Measurements from ENCODE around the gene TTC38.

TTC38 gene

DNA sequence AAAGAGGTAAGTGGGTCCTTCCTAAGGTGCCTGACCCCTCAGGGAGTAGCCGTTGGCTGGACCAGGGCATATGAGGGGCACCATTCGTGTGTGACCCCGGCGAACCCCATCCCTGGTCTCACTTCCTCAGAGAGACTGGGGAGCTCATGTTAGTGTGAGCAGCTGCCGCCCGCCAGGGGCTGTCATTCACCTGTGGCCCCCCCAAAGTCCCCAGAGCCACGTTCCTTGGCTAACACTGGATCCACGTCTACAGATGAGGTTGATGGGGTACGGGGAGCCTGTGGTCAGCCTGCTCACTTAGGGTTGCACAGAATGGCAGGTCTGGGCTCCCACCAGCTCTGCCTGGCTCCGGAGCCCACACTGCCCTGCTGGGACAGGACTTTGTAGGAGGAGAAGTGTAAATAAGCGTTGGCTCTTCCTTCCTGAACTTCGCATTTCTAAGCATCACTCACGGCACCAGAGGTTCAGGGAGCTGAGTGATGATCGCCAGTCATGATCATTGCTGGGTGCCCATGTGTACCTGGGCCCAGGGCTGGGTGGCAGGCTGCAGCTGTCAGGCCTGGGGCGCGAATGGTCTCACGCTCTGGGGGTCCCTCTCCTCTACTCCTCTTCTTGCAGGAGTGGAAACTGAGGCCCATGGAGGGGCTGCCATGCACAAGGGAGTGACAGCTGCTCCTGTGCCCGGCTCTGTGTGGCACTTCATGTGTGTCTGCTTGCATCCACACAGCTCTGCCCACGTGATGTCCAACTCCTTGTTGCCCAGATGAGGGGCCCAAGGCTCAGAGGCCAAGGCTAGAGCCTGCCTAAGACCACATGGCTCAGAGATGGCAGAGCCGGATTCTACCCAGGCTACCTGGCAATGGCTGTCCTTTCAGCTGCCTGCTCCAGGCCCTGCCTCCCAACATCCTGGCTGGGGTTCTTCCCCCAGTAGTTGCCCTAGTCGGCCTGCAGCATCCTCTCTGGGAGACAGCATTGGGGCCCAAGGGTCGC is 11.1 kb downstream of the TTC38 start:
- no peak for DNase-seq

DNA sequence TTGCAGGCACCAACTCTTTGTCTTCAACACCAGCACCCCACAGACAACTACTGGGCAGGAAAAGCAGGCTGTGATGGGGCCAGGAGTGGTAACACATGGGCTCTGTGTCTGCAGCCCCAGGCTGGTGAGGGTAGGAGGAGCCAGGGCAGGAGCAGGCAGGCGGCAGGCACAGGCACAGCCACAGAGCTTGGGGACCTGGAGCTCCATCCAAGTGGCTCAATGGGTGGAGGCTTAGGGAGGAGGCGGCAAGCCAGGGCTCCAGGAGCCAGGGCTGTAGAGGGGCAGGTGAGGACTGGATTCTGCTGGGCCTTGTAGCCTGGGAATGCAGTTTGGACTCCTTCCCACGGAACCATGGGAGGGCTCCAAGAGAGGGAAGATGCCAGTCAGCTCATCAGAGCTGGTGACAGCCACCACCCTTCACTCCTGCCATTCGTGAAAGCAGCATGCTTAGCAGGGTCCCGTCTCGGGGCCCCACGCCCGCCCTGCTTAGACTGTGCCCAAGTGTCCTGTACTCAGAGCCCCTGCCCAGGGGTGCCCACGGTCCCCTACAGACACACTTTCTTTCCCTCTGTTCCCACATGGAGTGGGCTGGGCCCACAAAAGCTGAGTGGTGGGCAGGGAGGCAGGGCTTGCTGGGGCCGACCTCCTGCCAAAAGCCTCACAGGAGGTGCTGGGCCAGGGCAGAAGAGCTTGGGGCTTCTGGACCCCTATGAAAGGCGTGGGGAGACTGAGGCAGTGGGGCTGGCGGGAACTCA is 12.4 kb downstream of the TTC38 start:
- no peak for DNase-seq

DNA sequence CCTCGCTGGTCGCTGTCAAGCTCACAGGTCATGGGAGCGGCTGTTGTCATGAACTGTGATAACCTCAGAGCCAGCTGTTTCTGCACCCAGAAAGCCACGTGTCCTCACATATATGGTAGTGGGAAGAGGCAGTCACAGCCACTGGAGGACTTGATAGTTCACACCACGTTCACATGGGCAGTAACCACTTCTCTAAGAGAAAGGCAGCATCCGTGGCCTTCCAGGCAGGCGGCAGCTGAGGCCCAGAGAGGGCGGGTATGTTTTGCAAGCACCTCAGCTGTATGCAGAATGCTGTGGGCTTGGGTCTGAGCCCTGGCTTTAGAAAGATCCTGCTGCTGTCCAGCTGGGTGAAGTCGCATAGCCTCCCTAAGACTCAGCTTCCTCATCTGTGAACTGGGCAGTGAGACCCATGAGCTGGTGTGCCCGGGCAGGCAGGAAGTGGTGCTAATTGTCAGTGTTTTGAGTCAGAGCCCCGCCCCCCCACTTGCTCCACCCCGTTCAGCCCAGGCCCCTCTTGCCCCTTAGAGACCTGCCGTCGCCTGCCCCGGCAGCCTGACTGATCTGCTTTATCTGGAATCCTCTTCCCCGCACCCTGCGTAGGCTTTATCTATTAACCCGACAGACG is 13.3 kb downstream of the TTC38 start:
- peak; percentile 17 to 70 (median 46) for DNase-seq

DNA sequence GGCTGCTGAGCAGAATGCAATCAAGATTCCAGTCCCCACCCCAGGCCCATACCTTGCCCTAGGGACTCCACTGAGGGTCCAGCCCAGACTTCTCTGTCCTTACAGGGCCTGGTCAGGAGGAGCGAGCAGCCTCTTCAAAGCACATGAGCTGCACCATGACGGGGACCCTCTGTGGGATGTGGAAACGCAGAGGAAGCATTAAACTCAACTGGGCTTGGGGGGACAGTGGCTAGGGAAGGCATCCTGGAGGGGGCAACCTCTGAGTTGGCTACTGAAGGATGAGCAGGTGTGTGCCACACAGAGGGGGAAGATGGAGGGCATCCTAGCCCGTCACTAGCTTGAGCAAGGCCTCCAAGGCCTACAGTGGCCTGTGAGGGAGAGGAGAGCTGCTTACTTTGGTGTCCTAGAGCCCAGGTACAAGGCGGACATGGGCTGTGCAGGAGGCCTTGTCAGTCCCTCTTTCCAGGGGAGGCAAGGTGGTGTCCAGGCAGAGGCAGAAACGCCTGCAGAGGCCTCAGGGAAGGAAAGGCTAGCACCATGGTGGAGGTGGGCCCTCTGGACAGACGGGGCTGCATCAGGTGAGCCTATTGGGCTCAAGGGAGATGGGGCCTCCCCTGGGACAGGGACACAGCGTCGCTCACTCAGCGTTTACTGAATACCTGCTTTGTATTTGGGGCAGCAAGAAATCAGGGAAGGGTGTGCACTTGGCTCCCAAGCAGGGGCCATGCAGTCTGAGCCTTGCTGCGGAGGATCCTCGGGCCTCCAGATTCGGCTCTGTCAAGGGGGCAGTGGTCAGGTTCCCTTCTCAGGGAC is 14.3 kb downstream of the TTC38 start:
- DNase-seq, result no peak

DNA sequence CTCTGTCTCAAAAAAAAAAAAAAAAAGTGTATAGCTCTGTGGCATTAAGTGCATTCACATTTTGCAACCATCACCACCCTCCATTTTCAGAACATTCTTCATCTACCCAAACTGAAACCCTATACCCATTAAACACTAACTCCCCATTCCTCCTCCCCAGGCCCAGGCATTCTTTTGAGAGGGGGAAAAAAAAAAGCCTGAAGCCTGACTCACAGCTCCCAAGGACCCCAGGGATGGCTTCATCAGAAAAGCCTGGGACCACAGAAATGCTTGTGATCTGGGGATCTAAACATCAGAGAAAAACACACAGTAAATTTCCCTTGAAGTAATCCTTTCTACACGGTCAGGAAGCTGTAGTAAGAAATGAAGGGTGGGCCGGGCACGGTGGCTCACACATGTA is 18.2 kb downstream of the TTC38 start:
- no peak for DNase-seq

DNA sequence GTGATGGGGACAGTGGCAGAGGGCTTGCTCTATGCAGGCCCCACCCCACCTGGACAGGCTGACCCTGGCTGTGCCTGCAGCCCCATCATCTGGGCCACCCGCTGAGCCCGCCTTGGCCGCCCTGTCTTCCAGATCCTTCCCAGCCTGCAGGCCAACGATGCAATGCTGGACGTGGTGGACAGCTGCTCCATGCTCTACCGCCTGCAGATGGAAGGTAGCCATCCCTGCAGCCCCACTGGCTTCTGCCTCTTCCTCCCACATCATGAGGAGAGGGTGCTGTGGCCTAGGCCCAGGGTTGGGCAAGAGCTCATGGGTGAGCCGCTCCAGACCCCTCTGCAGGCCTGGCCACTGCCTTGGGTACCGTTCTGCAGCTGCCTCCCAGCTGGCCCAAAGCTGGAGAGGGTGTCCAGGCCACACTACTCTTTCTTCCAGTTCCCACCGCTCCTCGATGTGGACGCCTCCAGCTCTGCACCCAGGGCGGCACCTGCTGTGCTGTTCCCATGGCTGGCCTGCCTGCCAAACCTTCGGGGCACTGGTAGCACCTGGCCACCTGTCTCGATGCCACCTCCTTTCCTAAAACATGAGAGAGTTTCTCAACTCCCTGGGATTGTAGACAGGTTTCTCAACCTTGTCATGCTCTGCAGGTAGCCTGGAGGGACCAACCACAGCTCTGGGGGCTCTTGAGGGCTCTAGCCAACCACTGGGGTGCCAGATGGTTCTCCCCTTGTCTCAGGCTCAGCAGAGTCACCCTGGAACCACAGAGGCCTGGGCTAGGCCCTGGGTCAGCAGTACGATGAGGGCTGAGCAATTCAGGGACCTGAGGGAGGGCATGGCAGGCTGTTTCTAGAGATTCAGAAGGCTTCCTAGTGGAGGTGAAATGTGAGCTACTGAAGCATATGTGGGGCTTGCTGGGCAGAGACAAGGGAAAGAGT is 19.4 kb downstream of the TTC38 start:
- DNase-seq, result no peak

DNA sequence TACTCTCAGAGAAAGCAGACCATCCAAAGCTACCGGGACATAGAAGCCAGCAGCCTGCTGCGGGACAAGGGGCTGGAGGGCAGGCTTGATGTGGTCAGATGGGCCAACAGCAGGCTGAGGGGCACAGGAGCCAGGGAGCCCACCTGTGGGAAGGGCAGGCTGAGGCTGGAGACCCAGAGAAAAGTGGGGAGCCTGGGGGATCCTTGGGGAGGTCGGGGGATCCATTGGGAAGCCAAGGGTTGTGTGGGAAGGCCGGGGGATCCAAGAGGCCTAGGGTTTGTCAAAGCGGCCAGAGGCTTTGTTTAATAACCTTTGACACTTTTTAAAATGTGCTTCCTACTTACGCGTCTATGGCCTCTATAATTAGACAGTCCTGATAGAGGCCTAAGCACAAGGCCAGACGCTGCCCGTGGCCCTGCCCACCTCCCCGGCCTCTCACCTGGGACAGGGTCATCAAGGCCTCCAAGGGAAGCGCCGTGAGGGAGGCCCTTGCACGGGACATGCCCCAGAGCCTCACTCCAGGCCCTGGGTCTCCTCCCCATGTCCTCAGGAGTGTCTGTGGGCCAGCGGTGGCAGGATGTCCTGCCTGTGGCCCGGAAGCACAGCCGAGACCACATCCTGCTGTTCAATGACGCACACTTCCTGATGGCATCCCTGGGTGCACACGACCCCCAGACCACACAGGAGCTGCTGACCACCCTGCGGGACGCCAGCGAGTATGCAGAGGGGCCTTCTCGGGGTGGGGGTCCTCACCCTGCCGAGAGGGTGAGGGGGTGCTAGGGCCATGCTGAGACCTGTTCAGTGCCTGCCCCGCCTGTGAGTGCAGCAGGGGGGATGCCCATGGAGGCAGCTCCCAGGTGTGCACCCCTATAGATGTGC is 20.3 kb downstream of the TTC38 start:
- peak; percentile 40 to 59 (median 48) for DNase-seq

DNA sequence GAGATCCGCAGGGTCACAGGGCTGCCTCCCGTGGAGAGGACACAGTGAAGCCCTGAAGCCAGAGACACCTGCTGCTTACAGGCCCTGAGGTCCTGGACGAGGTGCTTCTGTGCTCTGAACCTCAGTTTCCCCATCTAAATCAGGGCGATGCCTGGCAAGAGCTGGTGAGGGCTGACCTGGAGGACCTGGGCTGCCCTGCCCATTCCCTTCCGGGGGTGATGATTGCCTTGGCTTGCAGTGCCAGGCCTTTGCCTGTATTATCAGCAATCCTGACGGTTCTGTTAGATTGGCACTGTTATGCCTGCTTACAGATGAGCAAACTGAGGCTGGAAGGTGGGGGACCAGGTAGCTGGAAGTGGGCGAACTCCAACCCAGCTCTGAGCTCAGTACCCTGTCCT is 21.0 kb downstream of the TTC38 start:
- DNase-seq, result no peak

DNA sequence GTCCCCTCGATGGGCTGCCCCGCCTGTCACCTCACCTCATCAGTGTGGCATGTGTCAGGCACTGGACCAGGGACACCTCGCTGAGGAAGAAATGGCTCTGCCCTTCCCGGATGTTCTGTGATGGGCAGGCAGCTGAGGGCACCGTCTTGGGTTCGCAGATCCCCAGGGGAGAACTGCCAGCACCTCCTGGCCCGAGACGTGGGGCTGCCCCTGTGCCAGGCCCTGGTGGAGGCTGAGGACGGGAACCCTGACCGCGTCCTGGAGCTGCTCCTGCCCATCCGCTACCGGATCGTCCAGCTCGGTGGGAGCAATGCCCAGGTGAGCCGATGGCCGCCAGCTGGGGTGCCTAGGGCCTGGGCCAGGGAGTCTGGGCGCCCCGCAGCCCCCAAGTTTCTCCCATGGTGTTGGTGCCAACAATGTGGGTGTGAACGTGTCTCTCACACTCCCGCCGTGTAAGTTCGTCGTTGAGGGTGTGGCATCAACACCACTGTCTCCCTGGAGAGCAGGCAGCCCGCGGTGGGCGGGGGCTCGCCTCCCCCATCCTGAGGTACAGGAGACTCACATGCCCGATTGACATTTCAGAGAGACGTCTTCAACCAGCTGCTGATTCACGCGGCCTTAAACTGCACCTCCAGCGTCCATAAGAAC is 21.6 kb downstream of the TTC38 start:
- no peak for DNase-seq

DNA sequence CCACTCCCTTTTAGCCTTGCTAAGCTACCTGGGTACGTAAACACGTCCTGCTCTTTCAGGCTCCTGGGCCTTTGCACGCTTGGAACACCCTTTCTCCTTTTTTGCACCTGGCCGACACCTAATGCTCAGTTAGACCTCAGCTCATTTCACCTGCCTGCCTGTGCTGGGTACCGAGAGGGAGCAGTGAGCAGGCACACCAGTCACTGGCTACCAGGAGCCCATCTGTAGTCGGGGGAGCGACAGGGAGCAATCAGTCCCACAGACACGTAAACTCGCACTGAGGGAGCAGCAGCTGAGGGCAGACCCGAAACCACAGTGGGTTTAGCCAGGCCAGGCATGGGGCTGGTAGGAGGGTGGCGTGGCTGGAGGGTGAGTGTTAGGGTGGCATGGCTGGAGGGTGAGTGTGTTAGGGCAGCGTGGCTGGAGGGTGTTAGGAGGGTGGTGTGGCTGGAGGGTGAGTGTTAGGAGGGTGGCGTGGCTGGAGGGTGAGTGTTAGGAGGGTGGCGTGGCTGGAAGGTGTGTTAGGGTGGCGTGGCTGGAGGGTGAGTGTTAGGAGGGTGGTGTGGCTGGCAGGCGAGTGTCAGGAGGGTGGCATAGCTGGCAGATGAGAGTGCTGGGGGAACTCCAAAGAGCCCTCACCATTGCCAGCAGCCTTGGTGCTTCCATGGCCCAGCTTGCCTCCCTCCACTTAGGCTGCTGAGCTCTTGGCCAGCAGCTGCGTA is 22.5 kb downstream of the TTC38 start:
- no peak for DNase-seq

DNA sequence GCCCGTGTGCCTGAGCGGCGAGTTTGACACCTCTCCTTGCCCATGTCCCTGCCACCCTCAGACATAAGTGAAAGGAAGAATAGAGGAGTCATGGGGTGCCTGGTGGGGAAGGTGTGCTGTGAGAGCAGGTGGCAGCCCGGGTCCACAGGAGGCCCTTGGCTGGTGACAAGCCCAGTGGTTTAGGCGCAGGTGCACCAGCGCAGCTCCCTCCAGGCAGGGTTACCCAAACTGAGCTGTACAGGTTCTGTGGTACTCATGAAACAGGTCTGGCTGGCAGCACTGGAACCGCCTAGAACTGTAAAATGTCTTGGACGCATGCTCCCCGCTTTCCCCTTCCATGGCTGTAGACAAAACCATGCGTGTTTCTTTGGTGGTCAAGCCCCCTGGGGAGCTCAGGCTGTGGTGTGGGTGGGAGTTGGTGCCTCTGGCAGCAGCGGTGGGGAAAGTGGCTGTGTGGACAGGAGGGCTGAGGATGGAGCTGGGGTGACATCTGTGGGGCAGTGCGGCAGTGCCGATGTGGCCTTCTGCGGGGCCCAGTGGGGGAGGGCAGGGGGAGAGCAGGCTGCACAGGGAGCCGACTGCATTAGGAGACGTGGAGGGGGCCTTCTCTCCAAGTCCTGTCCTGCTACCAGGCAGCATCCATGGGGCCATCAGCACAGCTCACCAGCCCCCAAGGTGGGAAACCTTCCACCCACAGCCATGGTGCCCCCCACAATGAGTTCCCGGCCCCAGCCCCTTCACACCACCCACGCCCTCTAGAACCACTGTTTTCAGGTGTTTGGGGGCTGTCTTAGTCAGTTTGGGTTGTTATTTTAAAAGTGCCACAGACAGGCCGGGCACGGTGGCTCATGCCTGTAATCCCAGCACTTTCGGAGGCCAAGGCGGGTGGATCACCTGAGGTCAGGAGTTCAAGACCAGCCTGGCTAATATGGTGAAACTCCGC is 23.3 kb downstream of the TTC38 start:
- no peak for DNase-seq

DNA sequence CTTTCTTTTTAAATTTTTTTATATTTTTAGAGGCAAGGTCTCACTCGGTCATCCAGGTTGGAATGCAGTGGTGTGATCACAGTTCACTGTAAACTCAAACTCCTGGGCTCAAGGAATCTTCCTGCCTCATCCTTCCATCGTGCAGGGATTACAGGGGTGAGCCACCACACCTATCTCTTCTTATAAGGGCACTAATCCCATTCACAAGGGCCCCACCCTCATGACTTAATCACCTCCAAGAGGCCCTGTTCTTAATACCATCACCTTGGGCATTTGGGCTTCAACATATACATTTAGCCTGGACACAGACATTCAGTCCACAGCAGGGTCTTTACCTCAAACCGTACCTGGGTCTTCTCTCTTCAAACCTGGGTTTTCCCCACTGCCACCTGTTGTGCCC is 24.4 kb downstream of the TTC38 start:
- no peak for DNase-seq

DNA sequence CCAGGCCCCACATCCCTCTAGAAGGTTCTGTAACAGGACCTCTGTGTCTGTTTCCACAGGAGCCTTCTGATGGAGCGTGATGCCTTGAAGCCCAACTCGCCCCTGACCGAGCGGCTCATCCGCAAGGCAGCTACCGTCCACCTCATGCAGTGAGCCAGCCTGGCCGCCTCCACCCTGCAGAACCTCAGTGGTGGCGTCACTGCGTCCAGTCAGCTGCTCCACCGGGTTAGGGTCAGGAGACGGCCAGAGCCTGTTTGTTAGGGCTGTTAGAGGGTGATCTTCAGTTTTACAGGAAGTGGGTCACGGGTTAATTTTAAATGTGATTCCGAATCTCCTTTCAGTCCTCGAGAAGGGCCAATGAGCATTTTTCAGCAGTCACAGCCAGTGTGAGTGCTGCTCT is 24.9 kb downstream of the TTC38 start:
- DNase-seq, result peak; percentile 70 to 84 (median 79)

DNA sequence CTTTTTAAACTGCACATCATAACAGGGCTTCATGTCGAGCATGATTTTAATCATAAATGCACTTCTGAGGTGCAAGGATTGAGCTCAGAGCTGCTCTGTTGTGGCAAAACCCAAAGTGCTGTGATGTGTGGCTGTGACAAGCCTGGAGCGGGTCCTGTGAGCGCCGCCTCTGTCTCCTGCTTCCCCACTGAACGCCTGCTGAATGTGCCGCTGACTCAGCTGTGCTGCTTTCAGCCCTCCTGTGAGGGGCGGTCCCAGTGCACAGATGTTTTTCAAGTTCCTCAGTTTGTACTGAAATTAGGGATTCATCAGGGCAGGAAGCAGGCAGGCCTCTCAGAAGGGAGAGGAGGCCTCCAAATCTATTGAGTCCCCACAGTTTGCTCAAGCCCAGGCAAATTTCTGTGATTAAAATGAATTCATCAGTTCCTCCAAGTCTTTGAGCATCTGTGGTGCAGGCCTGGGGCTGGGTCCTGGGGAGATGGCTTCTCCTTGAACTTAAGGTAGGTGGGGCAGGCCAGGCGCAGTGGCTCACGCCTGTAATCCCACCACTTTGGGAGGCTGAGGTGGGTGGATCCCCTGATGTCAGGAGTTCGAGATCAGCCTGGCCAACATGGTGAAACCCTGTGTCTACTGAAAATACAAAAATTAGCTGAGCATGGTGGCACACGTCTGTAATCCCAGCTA is 25.9 kb downstream of the TTC38 start:
- peak; percentile 87 to 95 (median 93) for DNase-seq

DNA sequence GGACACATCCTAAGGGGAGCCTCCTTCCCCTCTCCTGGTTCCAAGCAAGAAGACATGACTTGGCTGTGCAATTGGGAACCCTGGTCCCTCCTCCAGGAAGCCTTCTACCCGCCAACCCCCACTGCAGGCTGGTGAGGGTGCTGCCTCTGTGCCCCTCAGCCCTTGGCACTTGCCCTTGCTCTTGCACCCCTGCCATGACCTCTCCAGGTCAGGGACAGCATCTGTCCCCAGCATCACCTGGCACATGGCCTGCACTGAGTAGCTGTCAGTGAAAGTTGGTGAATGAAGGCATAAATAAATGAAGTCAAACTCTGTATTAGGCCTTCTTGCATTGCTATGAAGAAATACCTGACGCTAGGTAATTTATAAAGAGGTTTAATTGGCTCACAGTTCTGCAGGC is 27.0 kb downstream of the TTC38 start:
- no peak for DNase-seq

DNA sequence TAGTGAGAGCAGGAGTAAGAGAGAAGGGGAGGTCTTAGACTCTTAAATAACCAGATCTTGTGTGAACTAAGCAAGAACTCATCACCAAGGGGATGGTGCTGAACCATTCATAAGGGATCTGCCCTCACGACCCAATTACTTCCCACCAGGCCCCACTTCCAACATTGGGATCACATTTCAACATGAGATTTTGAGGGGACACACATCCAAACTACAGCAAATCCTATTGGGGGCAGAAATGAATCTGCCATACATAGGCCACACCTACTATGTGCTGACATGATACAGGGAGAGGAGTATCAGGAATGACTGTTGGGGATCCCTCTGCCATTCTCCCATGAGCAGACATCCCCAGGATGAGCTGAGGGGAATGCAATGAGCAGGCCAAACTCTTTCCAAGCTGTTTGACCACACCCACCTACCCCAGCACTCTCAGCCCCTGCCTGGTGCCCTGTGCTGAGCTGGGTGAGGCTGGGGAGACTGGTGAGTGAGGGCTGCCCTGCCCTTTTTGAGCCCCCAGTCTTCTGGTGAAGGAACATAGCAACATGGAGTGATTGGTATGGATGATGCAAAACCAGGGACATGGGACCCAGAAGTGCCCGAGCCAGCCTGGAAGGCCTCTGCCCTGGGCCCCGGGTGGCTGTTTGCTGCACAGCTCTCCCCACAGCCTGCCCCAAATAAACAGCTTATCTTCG is 27.6 kb downstream of the TTC38 start:
- DNase-seq, result no peak
